ENCODE results near the gene CADM2.

DNA sequence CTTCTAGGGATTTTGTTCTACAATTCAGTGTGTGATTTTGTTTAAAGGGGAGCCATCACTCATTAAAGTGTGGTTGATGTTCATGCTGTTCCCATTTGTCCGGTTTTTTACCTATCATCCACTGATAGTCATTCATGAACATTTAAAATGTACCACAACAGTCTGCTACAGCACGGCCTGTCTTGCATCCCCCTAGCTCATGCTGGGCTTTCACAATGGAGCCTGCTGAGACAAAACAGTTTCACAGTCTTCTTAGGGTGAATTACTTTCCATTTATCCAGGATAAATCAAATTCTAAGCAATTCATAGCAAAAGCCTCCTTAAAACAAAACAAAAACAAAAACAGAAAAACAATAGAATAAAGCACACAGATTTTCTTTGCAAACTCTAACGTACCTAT is 627.2 kb downstream of the CADM2 start:
- TF ChIP-seq, protein P1, sequence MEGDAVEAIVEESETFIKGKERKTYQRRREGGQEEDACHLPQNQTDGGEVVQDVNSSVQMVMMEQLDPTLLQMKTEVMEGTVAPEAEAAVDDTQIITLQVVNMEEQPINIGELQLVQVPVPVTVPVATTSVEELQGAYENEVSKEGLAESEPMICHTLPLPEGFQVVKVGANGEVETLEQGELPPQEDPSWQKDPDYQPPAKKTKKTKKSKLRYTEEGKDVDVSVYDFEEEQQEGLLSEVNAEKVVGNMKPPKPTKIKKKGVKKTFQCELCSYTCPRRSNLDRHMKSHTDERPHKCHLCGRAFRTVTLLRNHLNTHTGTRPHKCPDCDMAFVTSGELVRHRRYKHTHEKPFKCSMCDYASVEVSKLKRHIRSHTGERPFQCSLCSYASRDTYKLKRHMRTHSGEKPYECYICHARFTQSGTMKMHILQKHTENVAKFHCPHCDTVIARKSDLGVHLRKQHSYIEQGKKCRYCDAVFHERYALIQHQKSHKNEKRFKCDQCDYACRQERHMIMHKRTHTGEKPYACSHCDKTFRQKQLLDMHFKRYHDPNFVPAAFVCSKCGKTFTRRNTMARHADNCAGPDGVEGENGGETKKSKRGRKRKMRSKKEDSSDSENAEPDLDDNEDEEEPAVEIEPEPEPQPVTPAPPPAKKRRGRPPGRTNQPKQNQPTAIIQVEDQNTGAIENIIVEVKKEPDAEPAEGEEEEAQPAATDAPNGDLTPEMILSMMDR (IDR thresholded peaks at IDR 0.05) = no peak
- no peak for TF ChIP-seq POLR2AphosphoS5 (IDR thresholded peaks at IDR 0.05)
- no peak for TF ChIP-seq EP300 (IDR thresholded peaks at IDR 0.05)
